ENCODE results near the gene ARID3B. TPM values are rescaled to one million over a fixed set of nuclear protein-coding genes. Genes with fewer than 3 reads are reported as not detected.

The ARID3B gene
- total and polyA plus RNA-seq, 2 of the 13 experiments (the other 11 are each of a cell fraction or from before 2014, with no cell fraction given), result 5.3 to 12.8 TPM

- TF ChIP-seq NCOA1 (CRISPR knock-in tag; IDR thresholded peaks at IDR 0.05) (0 out of 2 replicates have a peak, but pooled peaks have one; percentile 41), NFAT5 (CRISPR knock-in tag; IDR thresholded peaks at IDR 0.05) (peak; percentile 29), GTF2F1 (IDR thresholded peaks at IDR 0.05; ENCODE audit: low read length) (no peak), PHB2 (IDR thresholded peaks at IDR 0.05; ENCODE audit: partially characterized antibody) (no peak), SP2 (CRISPR knock-in tag; IDR thresholded peaks at IDR 0.05) (peak; percentile 74), SMAD9 (CRISPR knock-in tag; IDR thresholded peaks at IDR 0.05) (no peak), ZBTB7B (CRISPR knock-in tag; IDR thresholded peaks at IDR 0.05) (peak; percentile 48; the same call in 1 of the 2 replicates), ZNF362 (CRISPR knock-in tag; IDR thresholded peaks at IDR 0.05; ENCODE audit: borderline replicate concordance) (no peak; the same call in 1 of the 2 replicates), HMG20A (CRISPR knock-in tag; IDR thresholded peaks at IDR 0.05; ENCODE audit: borderline replicate concordance) (0 out of 2 replicates have a peak, but pooled peaks have one; percentile 16), ZSCAN21 (CRISPR knock-in tag; IDR thresholded peaks at IDR 0.05; ENCODE audit: borderline replicate concordance) (peak; percentile 94; the same call in 1 of the 2 replicates), ZNF292 (CRISPR knock-in tag; IDR thresholded peaks at IDR 0.05; ENCODE audit: borderline replicate concordance, low read depth) (no peak)
- TF ChIP-seq, protein P1, sequence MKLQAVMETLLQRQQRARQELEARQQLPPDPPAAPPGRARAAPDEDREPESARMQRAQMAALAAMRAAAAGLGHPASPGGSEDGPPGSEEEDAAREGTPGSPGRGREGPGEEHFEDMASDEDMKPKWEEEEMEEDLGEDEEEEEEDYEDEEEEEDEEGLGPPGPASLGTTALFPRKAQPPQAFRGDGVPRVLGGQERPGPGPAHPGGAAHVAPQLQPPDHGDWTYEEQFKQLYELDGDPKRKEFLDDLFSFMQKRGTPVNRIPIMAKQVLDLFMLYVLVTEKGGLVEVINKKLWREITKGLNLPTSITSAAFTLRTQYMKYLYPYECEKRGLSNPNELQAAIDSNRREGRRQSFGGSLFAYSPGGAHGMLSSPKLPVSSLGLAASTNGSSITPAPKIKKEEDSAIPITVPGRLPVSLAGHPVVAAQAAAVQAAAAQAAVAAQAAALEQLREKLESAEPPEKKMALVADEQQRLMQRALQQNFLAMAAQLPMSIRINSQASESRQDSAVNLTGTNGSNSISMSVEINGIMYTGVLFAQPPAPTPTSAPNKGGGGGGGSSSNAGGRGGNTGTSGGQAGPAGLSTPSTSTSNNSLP (IDR thresholded peaks at IDR 0.05; ENCODE audit: low read depth, low read length), result no peak
- TF ChIP-seq, protein P2, sequence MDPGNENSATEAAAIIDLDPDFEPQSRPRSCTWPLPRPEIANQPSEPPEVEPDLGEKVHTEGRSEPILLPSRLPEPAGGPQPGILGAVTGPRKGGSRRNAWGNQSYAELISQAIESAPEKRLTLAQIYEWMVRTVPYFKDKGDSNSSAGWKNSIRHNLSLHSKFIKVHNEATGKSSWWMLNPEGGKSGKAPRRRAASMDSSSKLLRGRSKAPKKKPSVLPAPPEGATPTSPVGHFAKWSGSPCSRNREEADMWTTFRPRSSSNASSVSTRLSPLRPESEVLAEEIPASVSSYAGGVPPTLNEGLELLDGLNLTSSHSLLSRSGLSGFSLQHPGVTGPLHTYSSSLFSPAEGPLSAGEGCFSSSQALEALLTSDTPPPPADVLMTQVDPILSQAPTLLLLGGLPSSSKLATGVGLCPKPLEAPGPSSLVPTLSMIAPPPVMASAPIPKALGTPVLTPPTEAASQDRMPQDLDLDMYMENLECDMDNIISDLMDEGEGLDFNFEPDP (CRISPR knock-in tag; conservative IDR thresholded peaks at IDR 0.05), result no peak
Observed at GRCh38 chr15:74615508-74616365, 74.7 kb downstream of the ARID3B start, which contains the start of gene CLK3 (continued).

All from HepG2 (cell line).